ENCODE measurements around the gene ERC2.

DNA sequence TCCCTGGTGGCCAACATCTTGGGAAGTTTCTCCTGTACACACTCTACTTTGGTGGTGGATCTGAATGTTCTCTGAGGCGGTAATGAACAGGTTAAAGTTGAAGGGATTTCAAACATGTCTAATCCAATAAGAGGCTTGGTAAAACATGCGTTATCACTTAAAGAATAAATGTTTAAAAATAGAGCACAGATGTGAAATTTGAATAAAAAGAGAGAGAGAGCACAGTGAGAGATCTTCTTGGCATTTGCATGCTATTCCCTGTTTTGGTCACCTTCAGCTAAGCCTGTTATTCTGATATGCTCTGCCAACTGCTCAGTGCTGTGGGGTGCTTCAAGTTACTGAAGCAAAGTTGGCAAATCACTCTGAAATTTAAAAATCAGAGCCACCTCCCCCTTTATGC lies 743.4 kb downstream of the ERC2 start:
- TF ChIP-seq EZH2 (IDR thresholded peaks at IDR 0.05; ENCODE audit: low read length, unreplicated experiment) (no peak), EZH2phosphoT487 (IDR thresholded peaks at IDR 0.05; ENCODE audit: borderline replicate concordance, low read length) (no peak)
- TF ChIP-seq, protein P1, sequence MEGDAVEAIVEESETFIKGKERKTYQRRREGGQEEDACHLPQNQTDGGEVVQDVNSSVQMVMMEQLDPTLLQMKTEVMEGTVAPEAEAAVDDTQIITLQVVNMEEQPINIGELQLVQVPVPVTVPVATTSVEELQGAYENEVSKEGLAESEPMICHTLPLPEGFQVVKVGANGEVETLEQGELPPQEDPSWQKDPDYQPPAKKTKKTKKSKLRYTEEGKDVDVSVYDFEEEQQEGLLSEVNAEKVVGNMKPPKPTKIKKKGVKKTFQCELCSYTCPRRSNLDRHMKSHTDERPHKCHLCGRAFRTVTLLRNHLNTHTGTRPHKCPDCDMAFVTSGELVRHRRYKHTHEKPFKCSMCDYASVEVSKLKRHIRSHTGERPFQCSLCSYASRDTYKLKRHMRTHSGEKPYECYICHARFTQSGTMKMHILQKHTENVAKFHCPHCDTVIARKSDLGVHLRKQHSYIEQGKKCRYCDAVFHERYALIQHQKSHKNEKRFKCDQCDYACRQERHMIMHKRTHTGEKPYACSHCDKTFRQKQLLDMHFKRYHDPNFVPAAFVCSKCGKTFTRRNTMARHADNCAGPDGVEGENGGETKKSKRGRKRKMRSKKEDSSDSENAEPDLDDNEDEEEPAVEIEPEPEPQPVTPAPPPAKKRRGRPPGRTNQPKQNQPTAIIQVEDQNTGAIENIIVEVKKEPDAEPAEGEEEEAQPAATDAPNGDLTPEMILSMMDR (conservative IDR thresholded peaks at IDR 0.05; ENCODE audit: low read depth, low read length) = no peak

All from PC-3 (cell line).